Panc1 (cell line): ENCODE data around the gene PLD3. TPM values are rescaled to one million over a fixed set of nuclear protein-coding genes. Genes with fewer than 3 reads are reported as not detected.

Source experiments
- ATAC-seq: fragments of 200-7000 bp; cut with Tn5 transposase; 2 replicates; pipeline ENCODE4 v1.9.1; 2020; ENCODE audit warnings: mild to moderate bottlenecking, moderate library complexity
- BruUV-seq: library from RNA; stranded (reverse); fragments of 400-500 nt; replicated peaks from 2 replicates; lab custom pipeline; 2021; lab: Mats Ljungman, UMichigan
- CTCF ChIA-PET: fragments of 300-600 bp; sonication (Branson Sonifier 250); formaldehyde crosslinking; loops from one replicate; lab custom pipeline; 2022; ENCODE audit warnings: antibody characterized with exemption; lab: Charles Lee
- POLR2A ChIA-PET: fragments of 300-600 bp; sonication (Branson Sonifier 250); formaldehyde crosslinking; loops from one replicate; lab custom pipeline; 2022; ENCODE audit warnings: antibody characterized with exemption; lab: Charles Lee
- DNase-seq: peaks from one replicate; pipeline ENCODE4 v3.0.0-alpha.2; 2010; ENCODE audit warnings: low read depth, low spot score
- H3K27ac ChIP-seq: 2 replicates; pipeline ENCODE4 v1.5.1; 2011; ENCODE audit warnings: mild to moderate bottlenecking, low read length, inconsistent platforms
- H3K27me3 ChIP-seq: fragments of 200-500 bp; sonication (Bioruptor generic); 2 replicates; pipeline ENCODE4 v1.6.0; 2014; ENCODE audit warnings: low read length, inconsistent platforms; ENCODE audit not compliant: control insufficient read depth, insufficient read depth
- H3K36me3 ChIP-seq: fragments of 200-500 bp; sonication (Bioruptor generic); 2 replicates; pipeline ENCODE4 v1.5.1; 2014; ENCODE audit warnings: inconsistent platforms, mild to moderate bottlenecking, low read length, moderate library complexity; ENCODE audit not compliant: control insufficient read depth, insufficient read depth
- H3K4me1 ChIP-seq: 2 replicates; pipeline ENCODE4 v1.5.1; 2011; ENCODE audit warnings: inconsistent platforms, mild to moderate bottlenecking, low read length, moderate library complexity; ENCODE audit not compliant: control insufficient read depth, insufficient read depth
- H3K4me3 ChIP-seq, 2 experiments: 2 replicates each; pipeline ENCODE4 v1.5.1; 2011 to 2012; ENCODE audit warnings: low read depth in 2 of 2, low read length in 2 of 2, mild to moderate bottlenecking in 2 of 2, inconsistent platforms in 1 of 2, moderate library complexity in 1 of 2
- H3K9me3 ChIP-seq: fragments of 200-500 bp; sonication (Bioruptor generic); 2 replicates; pipeline ENCODE4 v1.5.1; 2014; ENCODE audit warnings: low read depth, mild to moderate bottlenecking, inconsistent platforms, low read length, moderate library complexity; ENCODE audit not compliant: control insufficient read depth, insufficient read depth
- CTCF ChIP-seq: fragments of 450-650 bp; IDR thresholded peaks from 2 replicates; pipeline ENCODE4 v1.5.1; 2017; ENCODE audit warnings: mild to moderate bottlenecking
- POLR2AphosphoS5 ChIP-seq: IDR thresholded peaks from 2 replicates; pipeline ENCODE4 v1.6.1; 2012; ENCODE audit warnings: mild to moderate bottlenecking, low read depth, low read length, moderate library complexity
- REST ChIP-seq, 2 experiments: IDR thresholded peaks; 2 replicates each; pipeline ENCODE4 v1.6.1; 2011 to 2012; ENCODE audit warnings: low read depth in 2 of 2, control low read depth in 1 of 2, low read length in 1 of 2, mild to moderate bottlenecking in 1 of 2, moderate library complexity in 1 of 2; ENCODE audit not compliant: insufficient read depth in 1 of 2
- SIN3A ChIP-seq: IDR thresholded peaks from 2 replicates; pipeline ENCODE4 v1.6.1; 2012; ENCODE audit warnings: low read depth, mild to moderate bottlenecking, low read length, moderate library complexity, borderline replicate concordance; ENCODE audit not compliant: insufficient read depth
- TCF7L2 ChIP-seq: IDR thresholded peaks from 2 replicates; pipeline ENCODE4 v1.6.1; 2011; ENCODE audit warnings: mild to moderate bottlenecking, low read depth, low read length, inconsistent platforms
- in situ Hi-C: cut with HindIII; loops from 2 replicates; pipeline ENCODE4 v1.10.0; 2016; ENCODE audit warnings: low sequenced_read_pairs, low pct_unique_long_range_greater_than_20kb
- intact Hi-C: fragments of 100-400 bp; cut with micrococcal nuclease; formaldehyde crosslinking; loops from one replicate; pipeline ENCODE4 v1.10.0; 2022; ENCODE audit not compliant: unreplicated experiment
- total RNA-seq: library from RNA; stranded (reverse); gene quantifications from one replicate; pipeline ENCODE4 v1.2.1, GENCODE V29; 2021; ENCODE audit not compliant: unreplicated experiment

Gene PLD3
- total RNA-seq, 1 experiment from 2014 or later: 81.8 TPM

DNA sequence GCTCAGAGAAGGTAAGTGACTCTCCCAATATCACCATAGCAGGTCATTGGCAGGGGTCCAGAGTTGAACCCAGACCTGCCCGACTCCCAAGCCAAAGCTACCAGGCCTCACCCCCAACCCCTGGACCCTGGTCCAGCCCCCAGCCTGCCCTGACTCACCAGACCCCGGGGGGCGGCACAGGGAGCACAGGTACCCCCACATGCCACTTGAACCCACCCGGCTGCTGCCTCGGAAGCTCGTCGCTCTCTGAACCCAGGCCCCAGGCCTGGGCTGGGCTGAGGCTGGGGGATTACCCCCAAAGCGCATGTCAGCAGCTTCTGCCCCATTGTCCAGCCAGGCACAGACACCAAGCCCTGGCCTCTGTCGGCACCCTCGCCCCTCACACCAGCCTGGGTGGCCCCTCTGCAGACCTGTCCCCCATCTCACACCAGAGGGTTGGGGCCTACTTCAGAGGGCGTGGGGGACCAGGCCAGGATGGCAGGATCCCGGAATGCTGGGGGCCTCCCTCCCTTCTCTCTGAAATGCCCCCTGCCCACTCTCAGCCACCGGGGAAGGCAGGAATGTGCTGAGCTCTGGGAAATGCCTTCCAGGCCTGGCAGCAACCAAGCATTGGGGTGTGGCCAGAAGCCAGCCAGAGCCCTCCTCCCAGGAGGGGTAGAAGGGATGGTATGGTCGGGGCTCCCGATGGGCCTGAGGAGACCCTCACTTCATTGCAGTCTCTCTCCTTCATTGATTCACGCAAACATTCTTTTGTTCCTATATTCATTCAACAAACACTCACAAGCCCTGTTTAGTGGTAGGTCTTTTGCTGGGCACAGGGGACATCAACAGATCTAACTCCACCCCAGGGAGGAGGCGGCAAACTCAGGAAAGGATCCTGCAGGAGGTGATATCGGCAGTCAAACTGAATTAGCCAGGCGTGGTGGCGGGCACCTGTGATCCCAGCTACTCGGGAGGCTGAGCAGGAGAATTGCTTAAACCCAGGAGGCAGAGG, 66.3 kb downstream of the PLD3 start:
- intact Hi-C loops: no loop called here

More for the DNA sequence above, 66.3 kb downstream of the PLD3 start:
- no peaks in the 10 kb centered on the region for H3K27me3 ChIP-seq
- in situ Hi-C loops: no loop called here
- no peak for ATAC-seq
- no peak for TF ChIP-seq TCF7L2
- no peak for TF ChIP-seq POLR2AphosphoS5
- TF ChIP-seq CTCF: no peak
- TF ChIP-seq SIN3A: no peak
- no peak for TF ChIP-seq REST (IDR thresholded peaks at IDR 0.05; ENCODE audit: insufficient read depth in 1 of 2, low read depth in 2 of 2, low read length in 1 of 2)
- BruUV-seq: no TSS peak
- ChIA-PET CTCF (interaction anchor here (0.6 kb wide), 1 partner anchor 178 kb away, joined by 4 read pairs; no protein-coding TSS in a partner anchor), POLR2A (interaction anchor here (0.7 kb wide), 1 partner anchor 57 kb away, joined by 3 read pairs; no protein-coding TSS in a partner anchor)
- H3K4me1 ChIP-seq: peaks cover 12% of the 10 kb centered on the region
- no peak overlapping the region for H3K4me3 ChIP-seq
- no peaks in the 10 kb centered on the region for H3K36me3 ChIP-seq
- H3K9me3 ChIP-seq: no peaks in the 10 kb centered on the region
- H3K27ac ChIP-seq: no peak overlapping the region
- DNase-seq: no peak
